ENCODE results near the gene KANSL2. TPM values are rescaled to one million over a fixed set of nuclear protein-coding genes. Genes with fewer than 3 reads are reported as not detected.
"Not testable (repeated sequence)": the region's sequence is repeated elsewhere in the genome, so short reads cannot be mapped to it uniquely, and the experiment has no call there.

KANSL2 gene
- total RNA-seq, 1 donor, result 39.8 TPM

DNA sequence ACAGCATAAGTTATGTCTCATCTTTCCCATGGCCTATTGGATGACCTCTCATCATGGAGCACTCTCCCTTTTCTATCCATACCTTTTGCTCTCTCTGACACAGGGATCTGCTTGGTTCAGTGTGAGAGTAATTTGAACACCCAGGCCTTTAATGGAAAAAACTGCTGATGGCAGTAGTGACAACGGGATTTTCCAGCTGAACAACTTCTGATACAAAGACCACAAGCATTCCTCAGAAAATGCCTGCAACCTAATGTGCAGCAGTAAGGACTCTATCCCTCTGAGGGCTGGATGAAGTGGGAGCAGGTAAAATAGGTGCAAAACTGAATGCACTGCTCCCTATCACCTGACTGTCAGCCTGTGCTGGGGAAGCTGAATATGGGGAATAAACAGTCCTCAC is 51.0 kb downstream of the KANSL2 start:
- no peak overlapping the region for H3K4me3 ChIP-seq (ENCODE audit: low read depth, low read length)
- TF ChIP-seq, protein P1, sequence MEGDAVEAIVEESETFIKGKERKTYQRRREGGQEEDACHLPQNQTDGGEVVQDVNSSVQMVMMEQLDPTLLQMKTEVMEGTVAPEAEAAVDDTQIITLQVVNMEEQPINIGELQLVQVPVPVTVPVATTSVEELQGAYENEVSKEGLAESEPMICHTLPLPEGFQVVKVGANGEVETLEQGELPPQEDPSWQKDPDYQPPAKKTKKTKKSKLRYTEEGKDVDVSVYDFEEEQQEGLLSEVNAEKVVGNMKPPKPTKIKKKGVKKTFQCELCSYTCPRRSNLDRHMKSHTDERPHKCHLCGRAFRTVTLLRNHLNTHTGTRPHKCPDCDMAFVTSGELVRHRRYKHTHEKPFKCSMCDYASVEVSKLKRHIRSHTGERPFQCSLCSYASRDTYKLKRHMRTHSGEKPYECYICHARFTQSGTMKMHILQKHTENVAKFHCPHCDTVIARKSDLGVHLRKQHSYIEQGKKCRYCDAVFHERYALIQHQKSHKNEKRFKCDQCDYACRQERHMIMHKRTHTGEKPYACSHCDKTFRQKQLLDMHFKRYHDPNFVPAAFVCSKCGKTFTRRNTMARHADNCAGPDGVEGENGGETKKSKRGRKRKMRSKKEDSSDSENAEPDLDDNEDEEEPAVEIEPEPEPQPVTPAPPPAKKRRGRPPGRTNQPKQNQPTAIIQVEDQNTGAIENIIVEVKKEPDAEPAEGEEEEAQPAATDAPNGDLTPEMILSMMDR (IDR thresholded peaks at IDR 0.05; ENCODE audit: insufficient read depth, low read length), result no peak
- DNase-seq (ENCODE audit: low read depth), result no peak

DNA sequence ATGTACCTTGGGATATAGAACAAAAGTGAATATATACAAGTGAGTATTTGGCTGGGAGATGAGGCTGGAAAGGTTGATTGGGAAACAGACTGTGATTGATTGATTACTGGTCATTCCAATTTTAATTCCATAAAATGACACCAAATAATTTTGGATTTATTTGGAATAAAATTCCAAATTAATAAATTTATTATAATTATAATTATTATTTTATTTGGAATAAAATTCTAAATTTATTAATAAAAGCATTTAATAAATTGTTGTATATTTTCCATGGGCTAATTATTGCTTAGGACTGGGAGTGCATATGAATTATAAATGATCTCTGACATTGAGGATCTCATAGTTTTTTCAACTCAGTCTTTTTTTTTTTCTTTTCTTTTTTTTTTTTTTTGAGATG is 51.7 kb downstream of the KANSL2 start:
- DNase-seq (ENCODE audit: low read depth), result no peak
- no peak overlapping the region for H3K4me3 ChIP-seq (ENCODE audit: low read depth, low read length)
- TF ChIP-seq, protein P1 (IDR thresholded peaks at IDR 0.05; ENCODE audit: insufficient read depth, low read length), result no peak

DNA sequence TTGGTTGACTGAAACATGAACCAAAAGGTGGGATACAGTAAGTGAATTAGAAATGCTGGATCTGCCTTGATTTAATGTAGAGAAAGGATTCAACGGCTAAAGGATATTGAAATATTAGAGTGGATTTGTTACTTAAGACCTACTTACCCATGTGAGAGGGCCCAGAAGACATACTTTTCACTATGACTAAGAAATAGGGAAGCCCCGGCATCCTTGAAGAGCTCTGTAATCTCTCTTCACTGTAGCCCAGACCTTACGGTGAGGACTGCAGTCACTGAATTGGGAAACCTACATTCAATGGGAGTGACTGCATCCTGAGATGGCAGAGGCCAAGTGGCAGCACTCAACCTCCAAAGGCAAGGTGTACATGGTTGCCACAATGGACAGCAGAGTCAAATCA is 52.5 kb downstream of the KANSL2 start:
- TF ChIP-seq, protein P1 (IDR thresholded peaks at IDR 0.05; ENCODE audit: insufficient read depth, low read length), result no peak
- DNase-seq (ENCODE audit: low read depth), result no peak
- no peak overlapping the region for H3K4me3 ChIP-seq (ENCODE audit: low read depth, low read length)

DNA sequence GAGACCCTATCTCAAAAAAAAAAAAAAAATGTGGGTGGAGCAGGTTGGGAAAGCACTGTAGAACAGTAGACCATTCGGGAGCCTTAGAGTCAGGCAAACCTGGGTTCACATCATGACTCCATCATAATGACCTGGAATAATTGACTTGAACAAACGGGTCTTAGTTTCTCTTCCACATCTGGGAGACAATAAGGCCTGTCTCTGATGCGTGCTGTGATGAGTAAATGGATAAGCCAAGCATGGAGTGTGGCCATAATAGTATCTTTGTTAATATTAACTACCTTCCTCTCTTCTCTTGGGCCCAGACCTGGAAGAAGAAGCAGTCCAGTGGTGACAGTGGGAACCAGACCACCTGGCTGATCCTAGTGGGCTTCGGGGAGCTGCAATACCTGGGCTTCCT is 54.5 kb downstream of the KANSL2 start:
- no peak for DNase-seq (ENCODE audit: low read depth)
- TF ChIP-seq, protein P1 (IDR thresholded peaks at IDR 0.05; ENCODE audit: insufficient read depth, low read length), result no peak

DNA sequence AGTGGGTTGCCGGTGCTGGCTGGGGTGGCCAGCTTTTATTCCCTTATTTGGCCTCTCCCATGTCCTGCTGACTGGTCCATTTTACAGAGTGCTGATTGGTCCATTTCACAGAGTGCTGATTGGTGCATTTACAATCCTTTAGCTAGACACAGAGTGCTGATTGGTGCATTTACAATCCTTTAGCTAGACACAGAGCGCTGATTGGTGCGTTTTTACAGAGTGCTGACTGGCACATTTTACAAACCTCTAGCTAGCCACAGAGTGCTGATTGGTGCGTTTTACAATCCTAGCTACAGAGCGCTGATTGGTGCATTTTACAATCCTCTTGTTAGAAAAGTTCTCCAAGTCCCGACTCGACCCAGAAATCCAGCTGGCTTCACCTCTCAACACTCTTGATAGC is 59.0 kb downstream of the KANSL2 start:
- DNase-seq (ENCODE audit: low read depth); H3K4me3 ChIP-seq (ENCODE audit: low read depth, low read length): not testable (repeated sequence)

More for the DNA sequence above, 54.5 kb downstream of the KANSL2 start:
- no peak overlapping the region for H3K4me3 ChIP-seq (ENCODE audit: low read depth, low read length)

DNA sequence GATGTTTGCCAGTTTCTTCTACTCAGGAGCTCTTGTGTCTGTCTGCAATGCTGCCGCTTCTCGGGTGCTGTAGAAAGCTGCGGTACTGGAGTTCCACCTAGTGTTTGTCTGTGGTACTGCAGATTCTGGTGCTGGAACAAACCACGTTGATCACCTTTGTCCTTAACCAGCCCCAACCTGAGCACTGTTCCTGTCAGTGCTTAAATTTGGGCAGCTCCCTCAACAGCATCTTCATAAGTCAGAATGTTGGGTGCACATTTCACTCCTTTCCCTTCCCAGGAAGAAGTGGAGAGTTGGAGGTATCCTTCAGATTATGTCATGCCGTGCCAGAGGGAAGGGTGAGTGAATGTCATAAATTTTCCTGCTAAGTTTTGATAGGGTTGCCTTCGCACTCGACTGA is 63.5 kb downstream of the KANSL2 start:
- H3K4me3 ChIP-seq (ENCODE audit: low read depth, low read length), result no peak overlapping the region
- TF ChIP-seq, protein P1 (IDR thresholded peaks at IDR 0.05; ENCODE audit: insufficient read depth, low read length), result peak; percentile 98
- DNase-seq (ENCODE audit: low read depth), result peak; percentile 79

DNA sequence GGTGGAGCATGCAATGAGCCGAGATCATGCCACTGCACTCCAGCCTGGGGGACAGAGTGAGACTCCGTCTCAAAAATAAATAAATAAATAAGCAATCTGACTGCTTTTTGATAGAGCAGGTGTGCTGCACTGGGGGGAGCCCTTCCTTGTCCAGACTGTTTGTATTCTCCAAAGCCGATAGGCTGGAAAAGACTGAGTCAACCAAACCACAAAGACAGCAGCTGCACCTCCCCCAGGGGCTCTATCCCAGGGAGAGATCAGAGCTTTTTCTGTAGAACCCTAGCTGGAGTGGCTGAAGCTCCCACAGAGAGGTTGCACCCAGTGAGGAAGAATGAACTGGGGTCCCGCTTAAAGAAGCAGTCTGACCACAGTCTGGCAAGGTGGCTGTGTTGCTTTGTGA is 66.4 kb downstream of the KANSL2 start:
- no peak for DNase-seq (ENCODE audit: low read depth)
- no peak overlapping the region for H3K4me3 ChIP-seq (ENCODE audit: low read depth, low read length)
- TF ChIP-seq, protein P1 (IDR thresholded peaks at IDR 0.05; ENCODE audit: insufficient read depth, low read length), result no peak

All from fibroblast of the aortic adventitia (primary cell).